Gastroesophageal sphincter (tissue), 4 donors: ENCODE measurements around the gene PITPNM1. TPM values are rescaled to one million over a fixed set of nuclear protein-coding genes. Genes with fewer than 3 reads are reported as not detected.
A peak's percentile ranks its signal among the peaks of the same experiment; 100 is the strongest.

Experiments used
- ATAC-seq: fragments of 150-250 bp; one replicate; pipeline ENCODE4 v1.9.1; 2016; ENCODE audit warnings: mild to moderate bottlenecking, moderate library complexity
- H3K27ac ChIP-seq, 4 donors: fragments of 200-600 bp; sonication (generic) in 3 of 4; 1 replicate in 3 of 4; 2 replicates in 1 of 4; pipeline ENCODE4 v1.5.1; 2016 to 2019
- H3K27me3 ChIP-seq: fragments of 200-600 bp; sonication (generic); one replicate; pipeline ENCODE4 v1.5.1; 2019
- H3K36me3 ChIP-seq, 2 donors: fragments of 200-600 bp; sonication (generic); one replicate each; pipeline ENCODE4 v1.5.1; 2019; ENCODE audit warnings: control low read depth in 1 of 2
- H3K4me1 ChIP-seq, 3 donors: fragments of 200-600 bp; sonication (generic); 1 replicate in 2 of 3; 2 replicates in 1 of 3; pipeline ENCODE4 v1.5.1; 2016 to 2019; ENCODE audit warnings: control low read depth in 2 of 3
- H3K4me3 ChIP-seq, 2 donors: fragments of 200-600 bp; sonication (generic); one replicate each; pipeline ENCODE4 v1.5.1; 2019; ENCODE audit warnings: mild to moderate bottlenecking in 1 of 2, moderate library complexity in 1 of 2
- H3K9me3 ChIP-seq, 3 donors: fragments of 200-600 bp; sonication (generic); one replicate each; pipeline ENCODE4 v1.5.1; 2017 to 2019; ENCODE audit warnings: control low read depth in 2 of 3
- EP300 ChIP-seq: sonication (generic); formaldehyde crosslinking; IDR thresholded peaks from one replicate; pipeline ENCODE4 v1.6.1; 2017; ENCODE audit warnings: antibody characterized with exemption, mild to moderate bottlenecking
- POLR2A ChIP-seq, 2 donors: fragments of 450-650 bp; IDR thresholded peaks; one replicate each; pipeline ENCODE4 v1.6.1; 2017; ENCODE audit warnings: antibody characterized with exemption in 2 of 2, mild to moderate bottlenecking in 2 of 2, moderate library complexity in 1 of 2
- POLR2AphosphoS5 ChIP-seq: sonication (generic); formaldehyde crosslinking; IDR thresholded peaks from one replicate; pipeline ENCODE4 v1.6.1; 2017; ENCODE audit warnings: antibody characterized with exemption
- WGBS, 2 donors: methylation state at CpG; one replicate each; pipeline ENCODE4 v1.1.5; 2018; ENCODE audit warnings: low coverage in 1 of 2; 5-methylcytosine and 5-hydroxymethylcytosine counted together
- total RNA-seq, 4 donors: library from RNA; depleted of rRNA; stranded (reverse); fragments of >200 nt; gene quantifications; one replicate each; pipeline ENCODE4 v1.1.0, GENCODE V29; 2016
- TF ChIP-seq, protein P1 (sequence below), 4 experiments: fragments of 200-600 bp in 2 of 4; fragments of 450-650 bp in 2 of 4; sonication (generic) in 1 of 4; IDR thresholded peaks; one replicate each; pipeline ENCODE4 v1.5.1; 2017 to 2019; ENCODE audit warnings: antibody characterized with exemption in 4 of 4, mild to moderate bottlenecking in 2 of 4, moderate library complexity in 2 of 4

The PITPNM1 gene
- total RNA-seq, 4 donors from 2014 or later: 9.5 to 18.7 (median 15.4) TPM

DNA sequence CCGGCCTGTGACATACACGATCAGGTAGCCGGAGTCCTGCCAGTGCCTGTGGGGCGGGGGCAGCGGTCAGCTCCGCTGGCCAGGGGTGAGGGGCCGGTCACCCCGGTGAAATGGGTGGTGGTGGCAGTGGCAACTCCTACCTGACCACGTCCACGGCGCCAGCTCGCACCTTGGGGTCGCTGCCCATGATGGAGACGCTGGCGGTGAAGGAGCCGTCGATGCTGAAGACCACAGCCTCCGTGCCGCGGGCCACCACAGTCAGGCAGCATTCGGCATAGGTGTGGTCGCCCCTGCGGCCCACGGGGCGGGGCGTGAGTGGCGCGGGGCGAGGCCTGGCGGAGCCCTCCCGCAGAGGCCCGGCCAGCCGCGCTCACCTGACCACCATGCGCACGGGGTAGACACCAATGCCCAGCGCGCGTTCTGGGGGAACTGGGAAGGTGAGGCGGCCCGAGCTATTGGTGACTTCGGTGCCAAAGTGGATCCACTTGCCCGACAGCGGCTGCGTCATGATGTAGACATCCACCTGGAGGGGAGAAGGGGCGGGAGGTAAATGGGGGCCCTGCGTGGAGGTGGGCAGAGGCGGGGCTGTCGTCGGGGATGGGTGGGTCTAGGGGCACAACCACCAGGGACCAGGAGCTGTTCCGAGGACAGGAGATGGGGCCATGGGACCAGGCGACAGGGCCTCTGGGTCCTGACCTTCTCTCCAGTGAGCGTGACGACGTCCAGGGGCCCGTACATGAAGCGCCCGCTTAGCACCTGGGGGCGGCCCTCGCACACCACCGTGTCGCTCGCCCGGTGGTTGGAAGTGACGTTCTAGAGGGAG lies 11.4 kb downstream of the PITPNM1 start:
- H3K27ac ChIP-seq: no peak overlapping the region
- peaks cover 0 to 95% of the 10 kb centered on the region in 2 donors for H3K36me3 ChIP-seq
- H3K4me1 ChIP-seq: peaks cover 0 to 20% (median 0%) of the 10 kb centered on the region in 3 donors
- no peaks in the 10 kb centered on the region for H3K9me3 ChIP-seq
- no peak overlapping the region for H3K4me3 ChIP-seq
- no peaks in the 10 kb centered on the region for H3K27me3 ChIP-seq
- no peak for ATAC-seq
- TF ChIP-seq POLR2A (IDR thresholded peaks at IDR 0.05) (no peak), EP300 (no peak), POLR2AphosphoS5 (no peak)
- TF ChIP-seq, protein P1, sequence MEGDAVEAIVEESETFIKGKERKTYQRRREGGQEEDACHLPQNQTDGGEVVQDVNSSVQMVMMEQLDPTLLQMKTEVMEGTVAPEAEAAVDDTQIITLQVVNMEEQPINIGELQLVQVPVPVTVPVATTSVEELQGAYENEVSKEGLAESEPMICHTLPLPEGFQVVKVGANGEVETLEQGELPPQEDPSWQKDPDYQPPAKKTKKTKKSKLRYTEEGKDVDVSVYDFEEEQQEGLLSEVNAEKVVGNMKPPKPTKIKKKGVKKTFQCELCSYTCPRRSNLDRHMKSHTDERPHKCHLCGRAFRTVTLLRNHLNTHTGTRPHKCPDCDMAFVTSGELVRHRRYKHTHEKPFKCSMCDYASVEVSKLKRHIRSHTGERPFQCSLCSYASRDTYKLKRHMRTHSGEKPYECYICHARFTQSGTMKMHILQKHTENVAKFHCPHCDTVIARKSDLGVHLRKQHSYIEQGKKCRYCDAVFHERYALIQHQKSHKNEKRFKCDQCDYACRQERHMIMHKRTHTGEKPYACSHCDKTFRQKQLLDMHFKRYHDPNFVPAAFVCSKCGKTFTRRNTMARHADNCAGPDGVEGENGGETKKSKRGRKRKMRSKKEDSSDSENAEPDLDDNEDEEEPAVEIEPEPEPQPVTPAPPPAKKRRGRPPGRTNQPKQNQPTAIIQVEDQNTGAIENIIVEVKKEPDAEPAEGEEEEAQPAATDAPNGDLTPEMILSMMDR (IDR thresholded peaks at IDR 0.05): no peak
- WGBS, 2 donors: 93 to 100% methylated on average over 1 to 10 of the region's 65 CpGs

DNA sequence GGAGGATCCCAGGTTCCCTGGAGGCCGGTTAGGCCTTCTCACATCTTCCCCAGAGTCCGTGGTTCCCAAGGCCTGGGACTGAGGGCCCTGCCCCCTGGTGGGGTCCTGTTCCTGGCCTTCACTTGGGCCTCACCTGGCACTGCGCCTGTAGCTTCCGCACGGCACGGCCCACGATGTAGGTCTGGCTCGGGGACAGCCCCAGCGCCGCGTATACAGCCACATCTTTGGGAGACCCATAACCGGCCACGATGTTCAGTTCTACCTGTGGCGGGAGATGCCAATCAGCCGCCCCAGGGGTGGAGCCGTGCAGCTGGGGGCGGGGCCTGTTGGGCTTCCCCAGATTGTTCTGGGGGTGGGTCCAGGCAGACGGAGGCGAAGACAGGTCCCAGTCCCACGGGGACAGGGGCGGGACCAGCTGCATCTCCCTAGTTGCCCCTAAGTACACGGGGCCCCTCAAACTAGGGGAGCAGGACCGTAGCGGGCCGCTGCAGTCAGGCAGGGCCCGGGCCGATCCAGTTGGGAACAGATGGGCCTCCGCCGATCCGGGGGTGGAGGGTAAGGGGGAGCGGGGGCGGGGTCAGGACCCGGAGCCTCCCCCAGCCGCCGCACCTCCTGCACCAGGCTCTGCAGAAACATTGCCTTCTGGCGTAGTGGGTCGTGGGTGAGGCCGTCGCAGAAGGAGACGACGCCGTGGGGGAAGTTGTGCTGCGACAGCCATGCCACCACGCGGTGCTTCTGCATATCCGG lies 12.2 kb downstream of the PITPNM1 start:
- no peaks in the 10 kb centered on the region for H3K9me3 ChIP-seq
- peaks cover 0 to 20% (median 0%) of the 10 kb centered on the region in 3 donors for H3K4me1 ChIP-seq
- peaks cover 0 to 93% of the 10 kb centered on the region in 2 donors for H3K36me3 ChIP-seq
- no peak for ATAC-seq
- 84% methylated on average over 5 of the region's 46 CpGs; no CpG with 5 or more reads in 1 of the 2 donors for WGBS, 2 donors
- no peak overlapping the region for H3K27ac ChIP-seq
- no peak overlapping the region for H3K4me3 ChIP-seq
- TF ChIP-seq POLR2A (IDR thresholded peaks at IDR 0.05) (no peak), EP300 (no peak), POLR2AphosphoS5 (no peak)
- TF ChIP-seq, protein P1 (IDR thresholded peaks at IDR 0.05): no peak
- no peaks in the 10 kb centered on the region for H3K27me3 ChIP-seq

DNA sequence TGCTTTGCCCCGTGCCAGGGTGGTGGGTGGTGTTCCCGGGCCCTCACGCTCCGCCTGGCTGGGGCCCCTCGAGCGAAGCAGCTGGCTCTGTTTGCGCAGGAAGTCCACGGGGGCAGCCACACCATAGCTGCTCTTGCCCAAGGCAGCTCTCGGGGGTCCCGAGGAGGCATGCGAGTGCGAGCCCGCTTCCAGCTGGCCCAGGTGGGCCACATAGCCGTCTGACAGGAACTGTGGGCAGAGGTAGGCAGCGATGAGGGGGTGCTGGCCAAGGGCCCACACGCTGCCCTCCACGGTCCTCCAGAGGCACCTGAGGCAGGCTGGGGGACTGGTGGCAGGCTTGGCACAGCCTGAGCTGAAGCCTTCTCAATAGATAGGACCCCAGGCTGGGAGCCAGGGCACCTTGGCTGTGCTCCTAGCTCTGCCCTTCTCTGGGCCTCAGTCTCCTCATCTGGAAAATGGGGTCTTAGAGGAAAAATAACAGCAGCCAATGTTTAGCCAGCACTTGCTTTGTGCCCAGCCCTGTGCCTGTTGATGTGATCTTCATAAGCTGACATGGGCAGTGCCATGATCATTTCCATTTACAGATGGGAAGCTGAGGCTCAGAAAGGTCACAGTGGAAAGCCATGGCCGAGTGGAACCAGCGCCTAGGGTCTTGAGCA lies 13.0 kb downstream of the PITPNM1 start:
- Histone ChIP-seq H3K27me3 (no peaks in the 10 kb centered on the region), H3K4me3 (no peak overlapping the region), H3K27ac (peak overlapping the region in 2 of 4 donors; percentile 4 to 55), H3K36me3 (peaks cover 0 to 93% of the 10 kb centered on the region in 2 donors), H3K9me3 (no peaks in the 10 kb centered on the region), H3K4me1 (peaks cover 0 to 20% (median 0%) of the 10 kb centered on the region in 3 donors)
- WGBS, 2 donors: 75% methylated on average over 2 of the region's 19 CpGs; no CpG with 5 or more reads in 1 of the 2 donors
- TF ChIP-seq, protein P1 (IDR thresholded peaks at IDR 0.05): no peak
- TF ChIP-seq POLR2A (IDR thresholded peaks at IDR 0.05) (no peak), POLR2AphosphoS5 (no peak), EP300 (no peak)
- no peak for ATAC-seq

DNA sequence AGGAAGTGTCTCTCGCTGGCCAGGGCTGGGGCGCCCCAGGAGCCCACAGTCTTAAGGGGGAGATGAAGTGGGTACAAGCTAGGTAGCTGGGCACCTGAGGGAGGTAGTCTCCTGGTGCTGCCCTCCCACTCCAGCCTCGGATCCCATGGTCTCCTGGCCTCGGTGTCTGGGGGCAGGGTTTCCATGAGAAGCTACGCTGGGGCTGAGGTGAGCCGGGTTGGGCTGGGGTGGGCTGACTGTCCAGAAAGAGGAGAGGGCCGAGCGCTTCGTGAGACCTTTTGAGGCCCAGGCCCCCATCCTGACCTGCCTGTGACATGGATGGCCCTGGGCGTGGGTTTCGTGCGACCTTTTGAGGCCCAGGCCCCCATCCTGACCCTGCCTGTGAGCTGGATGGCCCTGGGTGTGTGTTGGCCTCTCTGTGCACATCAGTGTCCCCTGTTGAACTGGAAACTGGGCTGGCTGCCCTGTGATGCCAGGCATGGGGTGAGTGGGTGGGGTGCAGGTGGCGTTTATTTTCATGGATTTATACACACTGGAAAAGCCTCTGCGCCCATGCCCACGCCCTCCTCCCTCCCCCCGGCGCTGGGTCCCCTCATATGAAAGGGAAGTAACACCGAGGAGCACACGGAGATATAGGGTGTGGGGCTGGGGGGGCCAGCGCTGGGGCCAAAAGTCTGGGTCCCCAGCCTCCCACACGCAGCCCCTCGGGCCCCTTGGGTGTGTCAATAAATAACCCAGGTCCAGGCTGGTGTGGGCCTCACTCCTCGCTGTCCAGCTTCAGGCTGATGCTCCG lies 13.7 kb downstream of the PITPNM1 start:
- Histone ChIP-seq H3K9me3 (no peaks in the 10 kb centered on the region), H3K4me1 (peaks cover 0 to 21% (median 0%) of the 10 kb centered on the region in 3 donors), H3K36me3 (peaks cover 0 to 97% of the 10 kb centered on the region in 2 donors), H3K27ac (peak overlapping the region in 2 of 4 donors; percentile 13 to 55), H3K4me3 (no peak overlapping the region), H3K27me3 (no peaks in the 10 kb centered on the region)
- ATAC-seq: no peak
- WGBS, 2 donors: no CpG with 5 or more reads among the region's 24 CpGs
- TF ChIP-seq, protein P1 (IDR thresholded peaks at IDR 0.05): no peak
- TF ChIP-seq POLR2AphosphoS5 (no peak), POLR2A (IDR thresholded peaks at IDR 0.05) (no peak), EP300 (no peak)
